B cell (primary cell): ENCODE results near the gene RALGAPB. TPM values are rescaled to one million over a fixed set of nuclear protein-coding genes. Genes with fewer than 3 reads are reported as not detected.

Source experiments
- ATAC-seq: fragments of 200-7000 bp; cut with Tn5 transposase; one replicate; pipeline ENCODE4 v1.10.0; 2021; ENCODE audit warnings: low read depth, mild to moderate bottlenecking, moderate number of reproducible peaks, moderate library complexity
- CTCF ChIA-PET: fragments of 350-600 bp; sonication (Branson Sonifier 250); formaldehyde crosslinking; loops from one replicate; lab custom pipeline; 2021; ENCODE audit warnings: antibody characterized with exemption, inconsistent platforms; lab: Charles Lee
- POLR2A ChIA-PET: fragments of 350-600 bp; sonication (Branson Sonifier 250); formaldehyde crosslinking; loops from one replicate; lab custom pipeline; 2021; ENCODE audit warnings: antibody characterized with exemption; lab: Charles Lee
- DNase-seq: peaks from one replicate; pipeline ENCODE4 v3.0.0; 2013
- H2AFZ ChIP-seq: 2 replicates; pipeline ENCODE4 v1.6.1; 2012; ENCODE audit warnings: mild to moderate bottlenecking, low read depth, low read length; ENCODE audit not compliant: insufficient read depth, poor library complexity, severe bottlenecking
- H3K27ac ChIP-seq, 2 donors: 1 replicate in 1 of 2; 2 replicates in 1 of 2; pipeline ENCODE4 v1.5.1; 2012 to 2013; ENCODE audit warnings: low read length in 2 of 2, mild to moderate bottlenecking in 2 of 2, moderate library complexity in 1 of 2
- H3K27me3 ChIP-seq, 4 experiments: fragments of 200-600 bp in 1 of 4; sonication (generic) in 1 of 4; replicated peaks in 1 of 4; 1 replicate in 2 of 4; 2 replicates in 2 of 4; pipeline versions ENCODE4 v1.6.1 to v1.7.0; 2013 to 2016; ENCODE audit warnings: low read length in 3 of 4, mild to moderate bottlenecking in 2 of 4, mixed read lengths in 1 of 4, moderate library complexity in 1 of 4; ENCODE audit not compliant: insufficient read depth in 4 of 4, control insufficient read depth in 3 of 4; ENCODE audit errors: control extremely low read depth in 1 of 4
- H3K36me3 ChIP-seq, 2 experiments: replicated peaks in 1 of 2; 1 replicate in 1 of 2; 2 replicates in 1 of 2; pipeline versions ENCODE4 v1.6.1 to v1.7.1; 2013; ENCODE audit warnings: low read length in 1 of 2; ENCODE audit not compliant: insufficient read depth in 2 of 2, control insufficient read depth in 1 of 2; ENCODE audit errors: control extremely low read depth in 1 of 2, extremely low read depth in 1 of 2
- H3K4me1 ChIP-seq, 2 donors: fragments of 200-600 bp in 1 of 2; sonication (generic) in 1 of 2; 1 replicate in 1 of 2; 2 replicates in 1 of 2; pipeline versions ENCODE4 v1.5.1 to v1.6.1; 2013 to 2017; ENCODE audit warnings: low read length in 2 of 2; ENCODE audit not compliant: control insufficient read depth in 2 of 2, insufficient read depth in 2 of 2
- H3K4me2 ChIP-seq: replicated peaks from 2 replicates; pipeline ENCODE3; 2012; ENCODE audit warnings: mild to moderate bottlenecking, low read depth, low read length; ENCODE audit not compliant: poor library complexity, severe bottlenecking
- H3K4me3 ChIP-seq, 5 experiments: fragments of 200-600 bp in 1 of 5; sonication (generic) in 1 of 5; 1 replicate in 3 of 5; 2 replicates in 2 of 5; pipeline versions ENCODE4 v1.5.1 to v1.7.0; 2011 to 2016; ENCODE audit warnings: low read length in 4 of 5, mild to moderate bottlenecking in 4 of 5, low read depth in 2 of 5, control low read depth in 1 of 5, moderate library complexity in 1 of 5; ENCODE audit not compliant: insufficient read depth in 1 of 5; ENCODE audit errors: control extremely low read depth in 1 of 5, extremely low read depth in 1 of 5
- H3K79me2 ChIP-seq: fragments of 200-600 bp; sonication (generic); one replicate; pipeline ENCODE4 v1.6.0; 2016; ENCODE audit warnings: low read length; ENCODE audit not compliant: control insufficient read depth, insufficient read depth
- H3K9ac ChIP-seq: fragments of 200-600 bp; sonication (generic); 2 replicates; pipeline ENCODE4 v1.6.1; 2017; ENCODE audit warnings: mild to moderate bottlenecking, low read length, moderate library complexity
- H3K9me3 ChIP-seq, 3 donors: one replicate each; pipeline versions ENCODE4 v1.6.1 to v1.7.1; 2013; ENCODE audit warnings: low read length in 2 of 3; ENCODE audit not compliant: control insufficient read depth in 2 of 3, insufficient read depth in 1 of 3; ENCODE audit errors: control extremely low read depth in 1 of 3
- H4K20me1 ChIP-seq: 2 replicates; pipeline ENCODE4 v1.6.0; 2012; ENCODE audit warnings: mild to moderate bottlenecking, low read length; ENCODE audit not compliant: insufficient read depth, control insufficient read depth, poor library complexity, severe bottlenecking
- H3K27ac Mint-ChIP-seq: one replicate; pipeline ENCODE4 v1.8.0; 2021; ENCODE audit warnings: mixed read lengths
- H3K27me3 Mint-ChIP-seq: one replicate; pipeline ENCODE4 v1.8.0; 2021; ENCODE audit warnings: mixed read lengths
- H3K4me1 Mint-ChIP-seq: one replicate; pipeline ENCODE4 v1.8.0; 2021; ENCODE audit warnings: mixed read lengths
- H3K4me3 Mint-ChIP-seq: one replicate; pipeline ENCODE4 v1.8.0; 2021; ENCODE audit warnings: mixed read lengths
- H3K9me3 Mint-ChIP-seq: one replicate; pipeline ENCODE4 v1.8.0; 2022; ENCODE audit warnings: mixed read lengths; ENCODE audit not compliant: insufficient read depth
- CTCF ChIP-seq: fragments of 200-600 bp; IDR thresholded peaks from one replicate; pipeline ENCODE4 v1.8.0; 2022; ENCODE audit warnings: antibody characterized with exemption, mild to moderate bottlenecking
- EZH2 ChIP-seq: IDR thresholded peaks from 2 replicates; pipeline ENCODE4 v1.6.1; 2012; ENCODE audit warnings: borderline replicate concordance, low read depth, mild to moderate bottlenecking, moderate library complexity, low read length; ENCODE audit not compliant: insufficient read depth, poor library complexity, severe bottlenecking
- WGBS: methylation state at CpG from one replicate; pipeline ENCODE4 v1.1.5; 2013; ENCODE audit warnings: missing lambda C conversion rate; ENCODE audit not compliant: insufficient coverage; 5-methylcytosine and 5-hydroxymethylcytosine counted together
- intact Hi-C: fragments of 100-400 bp; cut with micrococcal nuclease; formaldehyde crosslinking; loops from one replicate; pipeline ENCODE4 v1.10.0; 2022
- polyA plus RNA-seq: library from polyadenylated mRNA; depleted of rRNA; stranded (reverse); fragments of >200 nt; gene quantifications from 2 replicates; pipeline ENCODE4 v1.2.3, GENCODE V29; 2012
- total RNA-seq, 2 donors: library from RNA; stranded (reverse); fragments of 120-200 nt in 1 of 2; gene quantifications; 1 replicate in 1 of 2; 2 replicates in 1 of 2; pipeline versions ENCODE4 v1.2.3 to v1.2.4, GENCODE V29; 2013 to 2022

Gene RALGAPB
- total and polyA plus RNA-seq, 2 donors (not counting 1 experiment from before 2014, with no cell fraction given): 15.0 to 58.3 TPM

- POLR2A ChIA-PET: no interaction called here
- Histone ChIP-seq H4K20me1 (no peaks in the 10 kb centered on the region), H3K4me2 (no peak overlapping the region), H2AFZ (no peak overlapping the region), H3K27ac (no peak overlapping the region), H3K4me3 (no peak overlapping the region), H3K36me3 (peaks cover 8 to 72% of the 10 kb centered on the region in 2 experiments), H3K4me1 (no peaks in the 10 kb centered on the region), H3K27me3 (no peaks in the 10 kb centered on the region), H3K79me2 (no peaks in the 10 kb centered on the region), H3K9me3 (no peaks in the 10 kb centered on the region), H3K9ac (no peak overlapping the region)
- H3K4me1 Mint-ChIP-seq: no peaks in the 10 kb centered on the region
- no peak for DNase-seq
- CTCF ChIA-PET: no interaction called here
- WGBS: 100% methylated on average over 1 of the region's 1 CpG
- no peak for ATAC-seq
- no peaks in the 10 kb centered on the region for H3K27me3 Mint-ChIP-seq
- no peaks in the 10 kb centered on the region for H3K9me3 Mint-ChIP-seq
- no peak overlapping the region for H3K27ac Mint-ChIP-seq
- H3K4me3 Mint-ChIP-seq: no peak overlapping the region
- intact Hi-C loops: no loop called here
- TF ChIP-seq EZH2 (no peak), CTCF (no peak)
These were observed 92.0 kb downstream of the RALGAPB start for GRCh38 chr20:38564680-38565079.

GRCh38 chr20:38566036-38566598 lies 93.5 kb downstream of the RALGAPB start:
- 100% methylated on average over 3 of the region's 6 CpGs for WGBS
- no peaks in the 10 kb centered on the region for H3K4me1 Mint-ChIP-seq
- H3K4me3 Mint-ChIP-seq: no peak overlapping the region
- ATAC-seq (no peak), DNase-seq (no peak)
- Histone ChIP-seq H4K20me1 (no peaks in the 10 kb centered on the region), H3K27me3 (no peaks in the 10 kb centered on the region), H3K79me2 (no peaks in the 10 kb centered on the region), H3K36me3 (peaks cover 8 to 73% of the 10 kb centered on the region in 2 experiments), H3K4me2 (no peak overlapping the region), H3K27ac (no peak overlapping the region), H2AFZ (no peak overlapping the region), H3K9ac (no peak overlapping the region), H3K4me1 (no peaks in the 10 kb centered on the region), H3K4me3 (no peak overlapping the region), H3K9me3 (no peaks in the 10 kb centered on the region)
- no peak overlapping the region for H3K27ac Mint-ChIP-seq
- H3K9me3 Mint-ChIP-seq: no peaks in the 10 kb centered on the region
- CTCF ChIA-PET: no interaction called here
- POLR2A ChIA-PET: no interaction called here
- TF ChIP-seq CTCF (no peak), EZH2 (no peak)
- no peaks in the 10 kb centered on the region for H3K27me3 Mint-ChIP-seq
- intact Hi-C loops: no loop called here
